Measurements from ENCODE around the gene TRAPPC3L. TPM values are rescaled to one million over a fixed set of nuclear protein-coding genes. Genes with fewer than 3 reads are reported as not detected.

Gene TRAPPC3L
- total RNA-seq, 1 donor from 2014 or later: not detected

DNA sequence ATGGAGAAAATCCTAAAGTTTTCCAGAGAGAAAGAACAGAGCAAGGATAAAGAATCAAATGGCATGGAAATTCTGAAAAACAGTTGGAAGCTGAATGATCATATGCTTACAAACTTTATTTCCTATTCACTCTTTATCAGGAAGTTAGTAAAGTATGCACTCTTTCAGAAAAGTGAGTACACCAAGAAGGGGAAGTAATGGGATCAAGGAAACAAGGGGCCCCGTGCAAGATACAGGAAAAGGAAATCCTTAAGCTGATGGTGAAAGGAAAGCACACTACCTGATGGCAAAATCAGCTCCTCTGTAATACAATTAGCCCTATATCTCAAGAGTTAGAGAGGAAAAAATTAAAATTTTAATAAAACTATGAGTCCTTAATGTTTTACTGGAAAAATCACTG is 70.3 kb downstream of the TRAPPC3L start:
- DNase-seq (ENCODE audit: low read depth): no peak
- no peak overlapping the region for H3K4me3 ChIP-seq (ENCODE audit: low read depth, low read length)
- TF ChIP-seq, protein P1, sequence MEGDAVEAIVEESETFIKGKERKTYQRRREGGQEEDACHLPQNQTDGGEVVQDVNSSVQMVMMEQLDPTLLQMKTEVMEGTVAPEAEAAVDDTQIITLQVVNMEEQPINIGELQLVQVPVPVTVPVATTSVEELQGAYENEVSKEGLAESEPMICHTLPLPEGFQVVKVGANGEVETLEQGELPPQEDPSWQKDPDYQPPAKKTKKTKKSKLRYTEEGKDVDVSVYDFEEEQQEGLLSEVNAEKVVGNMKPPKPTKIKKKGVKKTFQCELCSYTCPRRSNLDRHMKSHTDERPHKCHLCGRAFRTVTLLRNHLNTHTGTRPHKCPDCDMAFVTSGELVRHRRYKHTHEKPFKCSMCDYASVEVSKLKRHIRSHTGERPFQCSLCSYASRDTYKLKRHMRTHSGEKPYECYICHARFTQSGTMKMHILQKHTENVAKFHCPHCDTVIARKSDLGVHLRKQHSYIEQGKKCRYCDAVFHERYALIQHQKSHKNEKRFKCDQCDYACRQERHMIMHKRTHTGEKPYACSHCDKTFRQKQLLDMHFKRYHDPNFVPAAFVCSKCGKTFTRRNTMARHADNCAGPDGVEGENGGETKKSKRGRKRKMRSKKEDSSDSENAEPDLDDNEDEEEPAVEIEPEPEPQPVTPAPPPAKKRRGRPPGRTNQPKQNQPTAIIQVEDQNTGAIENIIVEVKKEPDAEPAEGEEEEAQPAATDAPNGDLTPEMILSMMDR (conservative IDR thresholded peaks at IDR 0.05; ENCODE audit: low read depth, low read length): no peak

DNA sequence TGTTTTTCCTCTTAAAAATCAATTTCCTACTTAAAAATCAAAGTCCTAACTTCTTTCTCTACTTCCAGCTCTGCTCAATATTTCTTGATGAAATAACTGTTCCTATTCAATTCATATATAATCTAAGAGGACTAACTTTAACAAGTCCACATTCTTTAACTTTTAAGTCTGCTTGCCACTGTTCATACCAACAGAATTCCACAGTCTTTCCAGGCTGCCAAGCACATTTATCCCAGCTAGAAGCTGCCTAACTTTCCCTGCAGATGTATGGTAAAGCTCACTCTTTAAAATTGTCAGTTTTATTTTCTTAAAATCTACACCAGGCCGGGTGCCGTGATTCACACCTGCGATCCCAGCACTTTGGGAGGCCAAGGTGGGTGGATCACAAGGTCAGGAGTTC is 72.8 kb downstream of the TRAPPC3L start:
- TF ChIP-seq, protein P1 (conservative IDR thresholded peaks at IDR 0.05; ENCODE audit: low read depth, low read length): no peak
- no peak overlapping the region for H3K4me3 ChIP-seq (ENCODE audit: low read depth, low read length)
- no peak for DNase-seq (ENCODE audit: low read depth)

DNA sequence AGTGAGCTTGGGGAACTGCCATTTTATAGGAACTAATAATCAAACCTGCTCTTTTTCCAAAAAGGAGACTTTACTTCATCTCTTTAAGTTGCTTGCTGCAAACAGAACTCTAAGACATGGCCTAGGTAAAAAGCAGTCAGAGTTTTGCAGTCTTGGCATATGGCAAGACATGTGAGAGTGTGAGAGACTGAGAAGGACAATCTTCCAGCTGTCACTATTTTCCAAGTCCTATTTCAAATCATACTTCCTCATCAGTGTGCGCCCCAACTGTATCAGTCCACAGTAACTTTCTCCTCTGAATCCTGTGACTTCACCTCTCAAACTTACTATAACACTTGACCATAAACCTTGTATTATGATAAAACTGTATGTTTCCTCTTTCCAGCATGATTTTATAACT is 74.0 kb downstream of the TRAPPC3L start:
- H3K4me3 ChIP-seq (ENCODE audit: low read depth, low read length): no peak overlapping the region
- no peak for DNase-seq (ENCODE audit: low read depth)
- TF ChIP-seq, protein P1 (conservative IDR thresholded peaks at IDR 0.05; ENCODE audit: low read depth, low read length): no peak

DNA sequence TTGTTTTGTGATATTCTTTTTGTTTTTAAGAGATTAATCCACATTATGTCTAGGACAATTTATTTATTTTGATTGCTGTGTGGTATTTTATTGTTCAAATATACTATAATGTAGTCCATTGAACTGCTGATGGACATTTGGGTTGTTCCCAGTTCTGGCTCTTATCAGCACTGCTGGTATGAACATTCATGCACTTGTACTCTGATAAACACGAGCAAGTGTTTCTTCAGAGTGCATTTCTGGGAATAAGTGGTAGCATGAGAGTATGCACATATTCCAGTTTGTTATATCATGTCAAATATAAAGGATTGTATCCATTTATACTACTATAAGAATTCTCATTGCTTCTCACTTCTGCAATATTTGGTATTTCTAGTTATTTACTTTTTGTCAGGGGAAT is 77.2 kb downstream of the TRAPPC3L start:
- TF ChIP-seq, protein P1 (conservative IDR thresholded peaks at IDR 0.05; ENCODE audit: low read depth, low read length): no peak
- no peak for DNase-seq (ENCODE audit: low read depth)
- no peak overlapping the region for H3K4me3 ChIP-seq (ENCODE audit: low read depth, low read length)

DNA sequence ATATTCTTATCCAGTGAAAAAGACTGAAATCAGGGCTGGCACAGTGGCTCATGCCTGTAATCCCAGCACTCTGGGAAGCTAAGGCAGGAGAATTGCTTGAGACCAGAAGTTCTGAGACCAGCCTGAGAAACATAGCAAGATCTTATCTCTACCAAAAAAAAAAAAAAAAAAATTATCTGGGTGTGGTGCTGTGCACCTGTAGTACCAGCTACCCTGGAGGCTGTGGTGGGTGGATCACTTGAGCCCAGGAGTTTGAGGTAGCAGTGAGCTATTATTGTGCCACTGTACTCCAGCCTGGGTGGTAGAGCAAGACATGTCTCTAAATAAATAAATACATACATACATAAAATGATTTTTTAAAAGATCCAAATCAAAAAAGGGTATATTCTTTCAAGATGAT is 78.0 kb downstream of the TRAPPC3L start:
- TF ChIP-seq, protein P1 (conservative IDR thresholded peaks at IDR 0.05; ENCODE audit: low read depth, low read length): no peak
- H3K4me3 ChIP-seq (ENCODE audit: low read depth, low read length): no peak overlapping the region
- no peak for DNase-seq (ENCODE audit: low read depth)

DNA sequence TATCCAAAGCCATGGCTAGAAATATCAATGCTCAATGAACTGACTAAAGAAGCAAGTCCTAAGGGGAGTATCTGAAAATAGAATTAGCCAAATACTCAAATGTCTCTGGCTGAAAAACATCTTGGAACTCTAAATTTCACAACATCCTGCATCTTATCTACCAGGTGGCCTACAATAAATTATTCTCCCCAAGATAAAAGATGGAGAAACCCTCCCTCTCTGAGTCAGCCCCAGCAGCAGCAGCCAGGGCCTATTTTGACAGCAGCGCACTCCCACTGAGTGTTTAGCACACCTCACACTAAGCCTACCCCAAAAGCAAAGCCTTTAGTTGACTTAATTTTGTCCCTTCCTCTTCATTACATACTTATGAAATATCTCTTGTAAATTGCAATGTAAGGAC is 78.4 kb downstream of the TRAPPC3L start:
- DNase-seq (ENCODE audit: low read depth): no peak
- TF ChIP-seq, protein P1 (conservative IDR thresholded peaks at IDR 0.05; ENCODE audit: low read depth, low read length): no peak
- H3K4me3 ChIP-seq (ENCODE audit: low read depth, low read length): no peak overlapping the region

DNA sequence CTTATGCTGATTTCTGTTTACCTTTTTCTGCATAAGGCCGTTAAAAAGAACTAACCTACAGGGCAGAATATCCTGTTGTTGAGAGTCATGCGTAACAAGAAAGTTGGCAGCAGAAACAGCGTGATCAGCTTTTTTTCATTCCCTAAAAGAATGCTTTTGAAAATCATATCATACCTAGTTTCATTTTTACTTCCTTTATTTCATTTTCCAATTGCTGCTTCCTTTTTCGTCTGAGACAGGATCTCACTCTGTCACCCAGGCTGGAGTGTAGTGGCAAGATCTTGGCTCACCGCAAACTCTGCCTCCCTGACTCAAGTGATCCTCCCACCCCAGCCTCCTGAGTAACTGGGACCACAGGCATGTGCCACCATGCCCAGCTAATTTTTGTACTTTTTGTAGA is 80.2 kb downstream of the TRAPPC3L start:
- H3K4me3 ChIP-seq (ENCODE audit: low read depth, low read length): no peak overlapping the region

More for the DNA sequence above, 80.2 kb downstream of the TRAPPC3L start:
- no peak for DNase-seq (ENCODE audit: low read depth)
- TF ChIP-seq, protein P1 (conservative IDR thresholded peaks at IDR 0.05; ENCODE audit: low read depth, low read length): no peak
